ENCODE results near the gene KLHDC10. TPM values are rescaled to one million over a fixed set of nuclear protein-coding genes. Genes with fewer than 3 reads are reported as not detected.
A peak's percentile ranks its signal among the peaks of the same experiment; 100 is the strongest.
"Not testable (repeated sequence)": the region's sequence is repeated elsewhere in the genome, so short reads cannot be mapped to it uniquely, and the experiment has no call there.

The KLHDC10 gene
- polyA plus RNA-seq, 2 of the 4 experiments (the other 2 are of a cell fraction) = 25.7 to 35.0 TPM

- ChIA-PET POLR2A (interaction anchor here (0.6 to 1.4 kb wide), 2 partner anchors 14 to 658 kb away, joined by 3 to 5 read pairs; partner anchors contain the start of gene KLHDC10), CTCF (interaction anchor here (0.7 to 5.8 kb wide), 8 partner anchors 9 to 1388 kb away, joined by 3 to 35 read pairs (median 5); no protein-coding TSS in a partner anchor)
- FAIRE-seq (no peak), DNase-seq (ENCODE audit: low read depth in 1 of 2, low spot score in 1 of 2) (peak; percentile 36 to 44), ATAC-seq (peak; percentile 77 to 85; a peak in 5 of 6 replicates)
- H3K4me3 ChIP-seq = no peak overlapping the region
- no peak overlapping the region for H3K27ac ChIP-seq
- WGBS (ENCODE audit: missing lambda C conversion rate) = 91% methylated on average over 11 of the region's 11 CpGs
- no peaks in the 10 kb centered on the region for H3K9me3 ChIP-seq
- no peak overlapping the region for H3K4me2 ChIP-seq
- H3K4me1 ChIP-seq = peaks cover 2% of the 10 kb centered on the region; the same call in 2 of the 3 replicates
- TF ChIP-seq, protein P1, sequence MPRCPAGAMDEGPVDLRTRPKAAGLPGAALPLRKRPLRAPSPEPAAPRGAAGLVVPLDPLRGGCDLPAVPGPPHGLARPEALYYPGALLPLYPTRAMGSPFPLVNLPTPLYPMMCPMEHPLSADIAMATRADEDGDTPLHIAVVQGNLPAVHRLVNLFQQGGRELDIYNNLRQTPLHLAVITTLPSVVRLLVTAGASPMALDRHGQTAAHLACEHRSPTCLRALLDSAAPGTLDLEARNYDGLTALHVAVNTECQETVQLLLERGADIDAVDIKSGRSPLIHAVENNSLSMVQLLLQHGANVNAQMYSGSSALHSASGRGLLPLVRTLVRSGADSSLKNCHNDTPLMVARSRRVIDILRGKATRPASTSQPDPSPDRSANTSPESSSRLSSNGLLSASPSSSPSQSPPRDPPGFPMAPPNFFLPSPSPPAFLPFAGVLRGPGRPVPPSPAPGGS (IDR thresholded peaks at IDR 0.05) = no peak
- TF ChIP-seq HOXA7 (CRISPR knock-in tag; IDR thresholded peaks at IDR 0.05) (no peak), CTCF (IDR thresholded peaks at IDR 0.05) (peak; percentile 51), CEBPB (IDR thresholded peaks at IDR 0.05) (peak in 1 of 2 experiments; percentile 7; a peak in 1 of 4 replicates), HOXB5 (CRISPR knock-in tag; IDR thresholded peaks at IDR 0.05) (peak; percentile 87; the same call in 1 of the 2 replicates), SMC3 (IDR thresholded peaks at IDR 0.05) (0 out of 3 replicates have a peak, but pooled peaks have one; percentile 10)
These were observed 13.9 kb downstream of the KLHDC10 start for GRCh38 chr7:130084037-130084875.

GRCh38 chr7:130085235-130085634 is 14.9 kb downstream of the KLHDC10 start:
- not testable (repeated sequence) for H3K4me1 ChIP-seq; DNase-seq (ENCODE audit: low read depth in 1 of 2, low spot score in 1 of 2); H3K4me2 ChIP-seq; H3K9me3 ChIP-seq; H3K4me3 ChIP-seq; ATAC-seq; H3K27ac ChIP-seq; FAIRE-seq
- CTCF ChIA-PET = interaction anchor here (0.7 to 5.8 kb wide), 5 partner anchors 10 to 327 kb away, joined by 3 to 35 read pairs (median 7); no protein-coding TSS in a partner anchor
- WGBS (ENCODE audit: missing lambda C conversion rate) = 82% methylated on average over 5 of the region's 5 CpGs
- POLR2A ChIA-PET = interaction anchor here (0.7 kb wide), 1 partner anchor 850 kb away, joined by 7 read pairs; no protein-coding TSS in a partner anchor

- ATAC-seq (no peak), FAIRE-seq (no peak), DNase-seq (ENCODE audit: low read depth in 1 of 2, low spot score in 1 of 2) (no peak)
- CTCF ChIA-PET = interaction anchor here (3.0 kb wide), 1 partner anchor 14 kb away, joined by 23 read pairs; no protein-coding TSS in a partner anchor
- Histone ChIP-seq H3K4me2 (no peak overlapping the region), H3K4me1 (no peaks in the 10 kb centered on the region), H3K4me3 (no peak overlapping the region), H3K27ac (no peak overlapping the region), H3K9me3 (no peaks in the 10 kb centered on the region)
- TF ChIP-seq POLR2AphosphoS2 (conservative IDR thresholded peaks at IDR 0.05; ENCODE audit: low read length) = no peak
- no peak for TF ChIP-seq FOSB (CRISPR knock-in tag; IDR thresholded peaks at IDR 0.05)
- no peak for TF ChIP-seq SREBF2 (IDR thresholded peaks at IDR 0.05)
- no peak for TF ChIP-seq TP53 (CRISPR knock-in tag; IDR thresholded peaks at IDR 0.05)
- TF ChIP-seq HOXA7 (CRISPR knock-in tag; IDR thresholded peaks at IDR 0.05) = no peak
- TF ChIP-seq CTCF (IDR thresholded peaks at IDR 0.05) = no peak
- no peak for TF ChIP-seq REST (IDR thresholded peaks at IDR 0.05)
- TF ChIP-seq NFE2L2 (conservative IDR thresholded peaks at IDR 0.05; ENCODE audit: low read length) = no peak
- TF ChIP-seq EP300 (IDR thresholded peaks at IDR 0.05) = no peak
- TF ChIP-seq CHD4 (IDR thresholded peaks at IDR 0.05; ENCODE audit: borderline replicate concordance) = no peak
- TF ChIP-seq, protein P2, sequence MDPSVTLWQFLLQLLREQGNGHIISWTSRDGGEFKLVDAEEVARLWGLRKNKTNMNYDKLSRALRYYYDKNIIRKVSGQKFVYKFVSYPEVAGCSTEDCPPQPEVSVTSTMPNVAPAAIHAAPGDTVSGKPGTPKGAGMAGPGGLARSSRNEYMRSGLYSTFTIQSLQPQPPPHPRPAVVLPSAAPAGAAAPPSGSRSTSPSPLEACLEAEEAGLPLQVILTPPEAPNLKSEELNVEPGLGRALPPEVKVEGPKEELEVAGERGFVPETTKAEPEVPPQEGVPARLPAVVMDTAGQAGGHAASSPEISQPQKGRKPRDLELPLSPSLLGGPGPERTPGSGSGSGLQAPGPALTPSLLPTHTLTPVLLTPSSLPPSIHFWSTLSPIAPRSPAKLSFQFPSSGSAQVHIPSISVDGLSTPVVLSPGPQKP (IDR thresholded peaks at IDR 0.05; ENCODE audit: low read depth, low read length) = no peak
- POLR2A ChIA-PET = no interaction called here
These were observed 16.6 kb downstream of the KLHDC10 start for GRCh38 chr7:130086938-130087337.

Measured in A549 (cell line).